Activated CD4-positive, alpha-beta T cell treated with anti-CD3 and anti-CD28 coated beads, Interleukin-2, Interleukin-6, amounts not matched to agents 100 ng/mL and 50 ng/mL, durations not matched to agents 16 hours and 8 hours (primary cell): Measurements from ENCODE around the gene CAMK1D.

Source experiments
- DNase-seq: peaks from one replicate; pipeline ENCODE4 v3.0.0-alpha.2; 2020

The CAMK1D gene

GRCh38 chr10:12600652-12601051 lies 251.3 kb downstream of the CAMK1D start:
- DNase-seq: no peak

DNA sequence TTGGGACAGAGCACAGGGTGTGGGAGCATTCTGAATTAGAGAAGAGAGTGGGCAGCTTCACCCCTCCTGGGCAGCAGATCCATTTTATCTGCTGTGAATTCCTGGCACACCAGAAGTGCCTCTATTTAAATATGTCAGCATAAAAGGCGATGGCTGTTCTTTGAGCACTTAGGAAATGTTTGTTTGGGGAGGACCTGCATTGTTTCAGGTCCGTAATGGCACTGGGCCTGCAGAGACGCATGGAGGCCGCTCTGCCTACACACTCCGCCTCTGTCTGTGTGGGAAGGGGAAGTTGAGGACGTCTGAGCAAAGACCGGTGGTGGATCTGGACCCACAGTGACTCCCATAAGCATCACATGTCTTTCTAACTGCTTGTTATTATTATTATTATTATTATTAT lies 253.2 kb downstream of the CAMK1D start:
- no peak for DNase-seq

GRCh38 chr10:12603766-12604470 lies 254.6 kb downstream of the CAMK1D start:
- no peak for DNase-seq

- peak; percentile 56 for DNase-seq
Observed at GRCh38 chr10:12605580-12606405, 256.4 kb downstream of the CAMK1D start.

GRCh38 chr10:12606461-12606860 lies 257.1 kb downstream of the CAMK1D start:
- no peak for DNase-seq

DNA sequence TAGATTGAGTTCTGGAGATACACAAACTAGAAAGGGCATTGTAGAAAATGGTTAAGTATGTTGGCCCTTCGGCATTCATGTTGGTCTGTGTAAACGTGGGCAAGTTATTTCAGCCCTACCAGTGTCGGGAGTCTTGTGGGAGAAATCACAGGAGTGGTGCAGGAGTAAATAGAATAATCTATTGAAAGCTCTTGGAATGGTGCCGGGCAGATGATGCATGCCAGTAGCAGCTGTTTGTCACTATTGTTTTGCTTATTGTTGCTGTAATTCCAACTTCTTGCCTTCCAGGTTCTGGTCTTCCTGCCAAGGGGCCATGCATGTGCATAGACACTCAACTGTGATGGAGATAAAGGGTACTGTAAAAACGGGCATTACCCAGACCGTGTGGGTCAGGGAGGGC lies 259.4 kb downstream of the CAMK1D start:
- DNase-seq: no peak

DNA sequence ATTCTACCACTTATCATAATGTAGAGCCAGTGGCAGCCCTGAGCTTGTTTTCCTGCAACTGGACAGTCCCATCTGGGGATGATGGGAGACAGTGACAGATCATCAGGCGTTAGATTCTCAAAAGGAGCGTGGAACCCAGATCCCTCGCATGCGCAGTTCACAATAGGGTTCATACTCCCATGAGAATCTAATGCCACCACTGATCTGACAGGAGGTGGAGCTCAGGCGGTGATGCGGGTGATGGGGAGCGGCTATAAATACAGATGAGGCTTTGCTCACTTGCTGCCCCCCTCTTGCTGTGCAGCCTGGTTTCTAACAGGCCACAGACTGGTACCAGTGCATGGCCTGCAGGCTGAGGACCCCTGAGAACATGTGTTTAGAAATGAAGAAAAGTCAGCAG lies 260.1 kb downstream of the CAMK1D start:
- DNase-seq: no peak

- DNase-seq: no peak
Observed at GRCh38 chr10:12613136-12613535, 263.8 kb downstream of the CAMK1D start.

DNA sequence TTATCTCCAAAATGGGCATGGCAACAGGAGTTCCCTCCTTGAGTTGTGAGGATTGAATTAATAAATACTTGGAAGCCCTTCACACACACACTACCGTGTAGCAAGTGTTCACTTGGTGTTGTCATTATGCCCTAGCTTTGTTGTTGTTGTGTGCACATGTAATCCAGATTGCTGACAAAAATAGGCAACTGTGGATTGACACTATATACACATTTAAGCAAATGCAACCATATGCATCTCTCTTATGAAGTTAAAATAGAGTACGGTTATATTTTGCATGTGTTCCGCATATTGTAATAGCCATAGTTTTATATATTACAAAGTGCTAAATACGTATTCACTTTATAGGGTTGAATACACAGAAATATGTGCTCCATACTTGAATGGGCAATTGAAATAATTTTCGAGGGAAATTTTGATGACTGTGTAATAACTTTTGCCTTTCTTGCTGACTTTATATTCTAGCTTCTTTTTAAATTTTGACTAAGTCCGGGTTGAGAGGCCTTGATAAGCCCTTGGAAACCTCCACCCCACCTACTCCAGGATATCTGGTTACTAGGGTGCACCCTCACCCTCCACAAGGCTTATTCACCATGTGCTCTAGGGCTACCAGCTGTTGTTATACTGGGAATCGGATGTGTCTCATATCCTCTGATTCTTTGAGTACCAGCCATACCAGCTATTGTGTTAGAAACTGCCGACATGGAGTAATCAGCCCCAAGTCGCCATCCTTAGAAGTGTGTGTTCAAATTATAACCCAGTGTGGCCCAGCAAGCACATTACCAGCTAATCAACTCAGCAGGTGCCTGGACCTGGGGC lies 265.0 kb downstream of the CAMK1D start:
- no peak for DNase-seq

GRCh38 chr10:12615296-12616220 lies 266.2 kb downstream of the CAMK1D start:
- DNase-seq: no peak

- DNase-seq: no peak
Observed at GRCh38 chr10:12617191-12618175, 268.1 kb downstream of the CAMK1D start.

DNA sequence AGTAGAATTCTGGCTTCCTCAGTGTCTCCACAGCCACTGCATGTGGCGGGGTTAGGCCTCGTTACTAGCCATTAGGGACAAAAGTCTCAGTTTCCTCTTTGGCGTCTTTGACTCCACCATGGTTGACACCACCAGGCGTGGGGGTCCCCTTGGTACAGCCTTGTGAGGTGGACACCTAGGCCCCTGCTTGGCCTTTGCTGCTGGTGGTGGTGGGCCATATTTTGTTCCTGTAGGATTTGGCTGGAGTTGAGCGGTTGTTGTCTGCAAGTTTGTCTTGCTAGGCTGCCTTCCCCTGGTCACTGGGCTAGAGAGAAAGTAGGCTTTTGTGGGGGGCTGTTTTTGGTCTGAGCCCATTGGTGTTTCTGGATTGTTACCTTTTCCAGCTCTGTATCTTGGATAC lies 272.7 kb downstream of the CAMK1D start:
- no peak for DNase-seq

DNA sequence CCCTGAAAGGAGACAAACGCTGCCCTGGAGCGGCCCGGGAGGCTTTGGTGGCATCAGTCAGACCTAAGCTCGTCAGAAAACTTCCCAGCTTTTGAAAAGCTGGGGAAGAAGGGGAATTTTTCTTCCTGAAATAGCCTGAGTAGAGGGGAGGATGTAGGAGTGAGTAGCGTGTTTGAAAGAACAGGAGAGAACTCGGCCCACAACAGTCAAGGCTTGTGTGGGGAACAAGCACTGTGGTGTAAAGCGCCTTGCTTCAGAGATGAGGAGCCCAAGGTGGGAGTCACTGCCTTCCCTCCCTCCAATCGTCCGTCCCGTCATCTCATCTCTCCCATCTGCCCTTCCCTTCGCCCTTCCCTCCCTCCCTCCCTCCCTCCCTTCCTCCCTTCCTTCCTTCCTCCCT lies 273.3 kb downstream of the CAMK1D start:
- DNase-seq: no peak

DNA sequence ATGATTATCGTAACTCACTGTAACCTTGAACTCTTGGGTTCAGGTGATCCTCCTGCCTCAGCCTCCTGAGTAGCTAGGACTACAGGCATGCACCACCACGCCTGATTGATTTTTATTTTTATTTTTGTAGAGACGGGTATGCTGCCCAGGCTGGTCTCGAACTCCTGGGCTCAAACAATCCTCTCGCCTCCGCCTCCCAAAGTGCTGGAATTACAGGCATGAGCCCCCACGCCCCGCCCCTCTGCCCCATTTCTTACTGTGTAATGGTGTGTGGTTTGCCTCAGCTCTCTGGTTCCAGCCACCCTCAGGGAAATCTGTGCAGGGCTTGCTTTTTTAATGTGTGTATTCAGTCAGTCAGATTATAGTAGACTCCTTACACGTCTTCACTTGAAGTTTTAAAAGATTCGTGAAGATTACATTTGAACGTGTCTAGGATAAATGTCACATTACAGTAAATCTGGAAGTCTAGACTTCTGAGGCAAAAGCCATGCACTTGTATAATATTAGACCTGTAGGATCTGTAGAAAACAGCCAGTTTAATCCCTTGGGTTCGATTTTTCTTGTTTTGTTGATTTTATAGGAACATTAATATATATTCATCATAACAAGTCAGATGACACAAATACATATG lies 276.2 kb downstream of the CAMK1D start:
- no peak for DNase-seq

DNA sequence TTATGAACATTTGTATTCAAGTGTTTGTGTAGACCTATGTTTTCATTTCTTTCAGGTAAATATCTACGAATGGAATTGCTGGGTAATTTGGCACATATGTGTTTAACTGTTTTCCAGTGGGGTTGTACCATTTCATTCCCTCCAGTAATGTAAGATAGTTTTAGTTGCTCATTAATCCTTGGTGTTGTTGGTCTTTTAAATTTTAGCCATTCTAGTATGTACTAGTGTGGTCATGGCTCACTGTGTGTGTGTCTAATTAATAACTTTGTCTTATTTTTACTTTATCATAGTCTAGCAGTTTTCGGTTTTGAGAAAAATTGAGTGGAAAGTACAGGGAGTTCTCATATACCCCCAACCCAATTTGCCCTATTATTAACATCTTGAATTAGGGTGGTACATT lies 278.8 kb downstream of the CAMK1D start:
- DNase-seq: no peak

- no peak for DNase-seq
Observed at GRCh38 chr10:12628964-12629766, 279.8 kb downstream of the CAMK1D start.

DNA sequence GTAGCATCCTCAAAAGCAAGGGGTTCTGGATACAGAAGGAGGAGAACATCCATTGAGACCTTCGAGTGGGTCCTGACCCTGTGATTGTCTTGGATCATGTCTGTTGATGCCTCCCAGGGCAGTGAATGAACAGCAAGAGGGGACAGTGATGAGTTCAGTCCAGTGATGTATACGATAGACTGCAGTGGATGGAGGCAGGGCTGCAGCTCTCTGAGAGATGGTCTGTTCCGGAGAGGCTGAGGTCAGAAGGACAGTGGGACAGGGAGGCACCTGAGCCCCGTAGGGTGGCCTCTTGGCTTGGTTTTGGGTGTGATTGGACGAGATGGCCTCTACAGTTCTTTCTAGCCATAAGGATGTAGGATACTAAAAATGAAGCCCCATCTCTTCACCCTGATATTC lies 280.4 kb downstream of the CAMK1D start:
- no peak for DNase-seq

DNA sequence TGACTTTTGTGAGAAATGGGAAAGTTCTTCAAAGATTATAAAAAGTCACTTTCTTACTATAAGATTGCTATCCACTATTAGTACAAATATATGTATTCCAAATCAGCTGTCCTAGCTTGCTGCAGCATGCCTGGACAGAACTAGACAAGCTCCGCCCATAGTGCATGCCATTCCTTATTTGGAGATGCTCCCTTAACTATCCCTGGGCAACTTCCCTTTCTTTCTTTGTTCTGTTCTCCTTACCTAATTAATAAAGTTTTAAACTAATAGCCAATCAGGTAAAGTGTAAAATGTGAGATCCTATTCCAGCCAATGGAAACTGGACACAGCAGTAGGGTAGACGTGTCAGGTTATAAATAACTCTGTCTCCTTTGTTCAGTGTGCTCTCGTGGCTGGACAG lies 281.9 kb downstream of the CAMK1D start:
- DNase-seq: no peak

DNA sequence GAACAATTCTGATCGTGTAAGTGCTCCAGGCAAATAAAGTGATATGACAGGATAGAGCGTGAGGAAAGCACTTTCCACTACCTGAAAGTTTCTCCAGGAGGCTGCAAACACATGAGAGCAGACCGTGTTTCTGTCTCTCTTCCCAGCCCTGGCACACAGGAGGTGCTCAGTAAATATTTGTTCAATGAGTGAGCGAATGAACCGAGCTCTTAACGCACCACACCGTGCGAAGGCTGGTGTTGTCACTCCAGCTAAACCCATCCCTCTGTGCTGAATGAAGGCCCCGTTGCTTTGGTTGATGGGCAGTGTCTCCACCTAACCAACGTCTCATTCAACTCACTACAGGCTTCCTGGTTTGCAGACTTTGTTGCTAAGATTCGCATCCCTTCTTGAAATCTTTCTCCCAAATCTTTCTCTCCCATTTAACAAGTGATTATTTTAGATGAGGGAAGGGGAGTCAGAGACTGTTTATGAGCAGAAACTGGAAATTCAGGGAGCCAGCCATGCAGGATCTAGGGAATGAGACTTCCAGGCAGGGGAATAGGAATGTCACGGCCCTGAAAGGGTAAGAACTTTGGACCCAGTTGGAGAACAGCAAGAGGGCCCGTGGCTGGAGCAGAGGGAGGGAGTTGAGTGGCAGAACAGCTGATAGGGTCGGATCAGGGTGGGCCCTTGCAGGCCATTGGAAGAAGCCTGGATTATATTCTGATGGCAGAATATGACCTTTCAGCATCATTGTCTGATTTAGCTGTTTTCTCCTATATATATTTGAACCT lies 282.6 kb downstream of the CAMK1D start:
- no peak for DNase-seq
